SH-SY5Y (cell line): Measurements from ENCODE around the gene CXCR6.
A peak's percentile ranks its signal among the peaks of the same experiment; 100 is the strongest.

Experiments used
- GATA2 ChIP-seq: IDR thresholded peaks from 2 replicates; pipeline ENCODE4 v1.6.1; 2011; ENCODE audit warnings: mild to moderate bottlenecking, low read depth, low read length
- GATA3 ChIP-seq: IDR thresholded peaks from 2 replicates; pipeline ENCODE4 v1.6.1; 2011; ENCODE audit warnings: low read depth, mild to moderate bottlenecking, low read length, moderate library complexity

The CXCR6 gene

DNA sequence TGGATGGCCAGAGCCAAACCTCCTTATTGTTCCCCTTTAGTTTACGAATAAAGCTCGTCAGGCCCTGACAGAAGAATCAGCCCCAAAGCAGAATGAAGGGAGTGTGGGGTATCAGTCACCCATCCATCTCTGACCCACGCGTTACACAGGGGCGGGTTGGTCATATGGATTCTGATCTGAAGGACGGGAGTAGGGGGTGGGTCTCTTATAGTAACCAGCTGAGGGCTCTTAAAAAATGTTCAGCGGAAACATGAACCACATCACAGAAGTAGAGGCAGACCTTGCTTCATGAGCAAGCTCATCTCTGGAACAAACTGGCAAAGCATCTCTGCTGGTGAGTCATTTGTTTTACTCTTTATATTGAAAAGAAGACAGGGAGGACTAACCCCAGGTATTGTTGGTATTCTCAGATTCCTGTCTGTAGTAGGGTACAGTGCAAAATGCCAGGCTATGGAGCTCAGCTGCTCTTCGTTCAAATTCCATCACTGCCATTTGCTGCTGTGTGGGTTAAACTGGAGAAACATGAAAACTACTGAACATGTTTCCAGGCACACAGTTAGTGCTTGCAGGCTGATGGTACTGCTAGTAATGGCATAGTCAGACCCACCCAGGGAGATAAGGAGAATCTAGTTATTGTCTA lies at the start of gene CXCR6:
Gene CXCR6 (plus strand): TSS at position 258 of the 640 bp plus-strand sequence. CDS start 3,018 bp downstream, outside the sequence.
- TF ChIP-seq GATA2 = no peak
- TF ChIP-seq GATA3 = no peak

- no peak for TF ChIP-seq GATA3
- no peak for TF ChIP-seq GATA2
Observed at GRCh38 chr3:45894015-45894414, 49.2 kb upstream of the CXCR6 start.

DNA sequence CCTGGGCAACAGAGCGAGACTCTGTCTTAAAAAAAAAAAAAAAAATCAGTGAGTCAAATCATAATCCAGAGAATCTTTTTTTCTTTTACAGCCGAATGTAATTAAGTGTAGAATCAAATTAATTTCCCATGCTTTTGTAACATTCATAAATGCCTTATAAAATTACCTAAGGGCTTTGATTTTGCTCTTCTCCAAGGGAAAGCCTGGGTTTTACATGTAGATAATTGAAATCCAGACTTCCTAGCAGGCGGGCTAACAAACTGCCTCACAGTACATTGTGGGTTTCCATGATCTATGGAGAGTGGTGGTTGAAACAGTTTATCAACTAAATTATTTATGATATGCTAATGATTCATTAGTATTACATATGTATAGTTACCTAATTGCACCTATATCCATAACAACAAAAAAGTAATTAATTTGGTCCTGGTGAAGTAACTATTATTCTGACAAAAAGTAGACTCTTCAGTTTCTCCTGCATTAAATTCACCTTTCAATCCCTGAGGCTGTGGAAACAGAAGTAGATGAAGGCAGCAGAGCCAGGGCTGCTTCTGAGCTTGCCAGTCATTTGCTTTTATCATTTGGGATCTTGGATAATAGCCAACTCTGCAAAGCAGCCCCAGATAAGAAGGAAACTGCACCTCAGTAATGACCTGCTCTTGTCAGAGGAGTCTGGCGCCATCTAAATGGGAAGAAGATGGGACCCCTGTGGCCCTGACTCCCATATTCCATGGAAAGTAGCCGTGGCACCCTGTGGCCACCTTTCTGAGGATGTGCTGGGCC lies 47.4 kb upstream of the CXCR6 start:
- TF ChIP-seq GATA3 (peak; percentile 84), GATA2 (peak; percentile 97)

DNA sequence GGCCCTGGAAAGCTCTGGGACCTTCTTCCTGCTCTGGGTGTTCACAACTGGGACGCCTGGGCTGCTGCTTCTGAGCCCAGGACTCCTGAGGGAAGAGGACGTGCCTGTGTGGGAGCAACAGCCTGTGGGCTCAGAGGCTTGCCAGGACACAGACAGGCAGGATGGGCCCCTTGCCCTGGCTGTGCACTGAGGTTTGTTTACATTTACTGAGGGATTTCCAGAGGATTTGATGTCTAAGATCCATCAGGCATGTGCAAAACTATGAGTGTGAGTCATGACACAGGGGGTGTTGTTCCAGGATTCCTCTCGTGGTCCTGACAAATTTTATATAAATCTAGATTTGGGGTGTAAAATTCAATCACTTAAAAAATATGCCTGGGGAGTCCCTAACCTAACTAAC lies 46.3 kb upstream of the CXCR6 start:
- no peak for TF ChIP-seq GATA2
- no peak for TF ChIP-seq GATA3

DNA sequence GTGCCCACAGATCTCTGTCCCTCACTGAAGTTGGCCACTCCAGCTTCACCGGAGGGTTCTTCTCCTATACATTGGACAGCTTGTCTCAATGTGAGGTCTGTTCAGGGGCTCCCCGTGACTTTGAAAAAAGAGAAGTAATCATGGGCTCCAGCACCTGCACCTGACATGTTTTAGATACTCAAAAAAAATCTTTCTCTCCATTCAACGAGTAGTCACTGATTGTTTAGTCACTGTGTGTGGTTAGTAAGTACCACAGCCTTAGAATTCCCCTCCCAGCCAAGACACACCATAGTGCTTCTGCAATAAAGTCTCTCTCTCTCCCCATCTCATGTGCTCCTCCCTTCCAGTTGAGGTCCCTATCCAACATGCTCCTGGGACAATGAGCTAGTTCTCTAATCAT lies 38.3 kb upstream of the CXCR6 start:
- TF ChIP-seq GATA3 (no peak), GATA2 (no peak)

DNA sequence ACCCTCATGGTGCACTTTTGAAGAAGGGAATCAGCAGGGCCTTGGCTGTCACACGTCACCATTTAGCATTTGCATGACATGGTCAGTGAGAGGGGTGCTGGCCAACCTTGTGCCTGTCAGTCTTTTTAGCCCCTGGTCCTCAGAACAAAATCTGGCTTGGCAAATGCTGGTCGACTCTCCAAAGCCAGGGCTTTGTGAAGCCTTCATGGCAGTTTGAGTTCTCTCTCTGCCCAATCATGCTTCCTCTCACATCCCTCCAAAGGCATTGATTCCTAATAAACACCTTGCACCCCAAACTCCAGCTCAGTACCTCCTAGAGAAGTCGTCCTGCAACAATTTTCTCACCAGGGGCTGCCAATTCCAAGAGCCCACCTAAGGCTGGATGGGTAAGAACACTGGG lies 37.5 kb upstream of the CXCR6 start:
- TF ChIP-seq GATA2 (no peak), GATA3 (no peak)

DNA sequence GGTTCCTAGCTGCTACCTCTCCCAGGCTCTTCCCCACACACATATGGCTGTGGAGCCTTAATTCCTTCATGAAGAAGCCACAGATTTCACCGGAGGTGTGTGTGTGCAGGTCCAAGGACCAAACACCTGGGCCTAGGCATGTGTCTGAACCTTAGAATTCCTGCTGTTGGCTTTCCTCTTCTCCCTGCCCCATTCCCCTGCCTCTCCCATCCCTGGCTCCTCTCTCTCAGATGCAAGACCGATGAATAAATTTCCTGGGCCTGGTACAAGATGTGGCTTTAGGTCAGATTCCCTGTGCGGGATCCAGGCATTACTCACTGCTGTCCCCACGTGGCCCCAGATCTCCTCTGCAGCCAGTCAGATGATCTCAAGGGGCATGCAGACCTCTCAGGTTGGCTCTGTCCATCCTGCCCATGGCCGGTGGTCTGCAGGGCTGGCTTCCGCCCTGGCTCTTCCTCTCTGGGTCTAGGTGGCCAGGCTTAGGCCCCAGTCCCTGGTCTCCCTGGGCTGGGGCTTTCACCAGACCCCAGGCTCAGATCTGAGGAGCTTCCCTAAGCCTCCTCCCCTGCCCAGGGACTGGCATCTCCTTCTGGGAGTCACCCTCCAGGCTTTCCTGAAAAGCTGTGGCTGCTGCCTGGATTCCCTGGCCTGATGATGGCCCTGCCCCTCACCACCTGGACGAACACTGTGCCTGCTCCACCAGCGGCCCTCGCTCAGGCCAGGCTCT lies 36.4 kb upstream of the CXCR6 start:
- TF ChIP-seq GATA3 = no peak
- TF ChIP-seq GATA2 = no peak

GRCh38 chr3:45907769-45908705 lies 35.2 kb upstream of the CXCR6 start:
- TF ChIP-seq GATA3 (no peak), GATA2 (no peak)

DNA sequence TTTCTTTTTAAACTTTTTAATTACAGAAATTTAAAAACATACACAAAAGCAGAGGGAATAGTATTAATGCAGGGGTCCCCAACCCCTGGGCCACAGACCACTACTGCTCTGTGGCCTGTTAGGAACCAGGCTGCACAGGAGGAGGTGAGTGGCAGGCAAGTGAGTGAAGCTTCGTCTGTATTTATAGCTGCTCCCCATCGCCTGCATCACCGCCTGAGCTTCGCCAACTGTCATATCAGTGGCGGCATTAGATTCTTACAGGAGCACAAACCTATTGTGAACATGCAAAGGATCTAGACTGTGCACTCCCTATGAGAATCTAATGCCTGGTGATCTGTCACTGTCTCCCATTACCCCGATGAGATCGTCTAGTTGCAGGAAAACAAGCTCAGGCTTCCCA lies 34.5 kb upstream of the CXCR6 start:
- no peak for TF ChIP-seq GATA2
- TF ChIP-seq GATA3 = no peak

DNA sequence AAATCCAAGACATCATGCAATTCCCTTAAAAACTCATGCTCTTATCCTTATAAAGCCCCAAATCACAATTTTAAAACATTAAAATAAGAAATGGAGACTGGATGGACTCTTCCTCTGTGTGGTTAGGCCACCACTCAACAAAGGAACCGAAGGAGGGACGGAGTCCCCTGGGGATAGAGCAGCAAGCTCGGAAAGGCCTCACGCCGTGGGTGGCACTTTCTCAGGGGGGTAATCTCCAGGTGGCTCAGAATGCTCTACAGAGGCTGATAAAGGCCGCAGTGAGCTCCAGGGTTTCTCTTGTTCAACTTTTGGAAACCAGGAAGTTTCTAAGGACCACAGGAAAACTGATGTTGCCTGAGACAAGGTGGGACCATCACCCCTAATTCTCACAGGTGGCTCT lies 33.7 kb upstream of the CXCR6 start:
- no peak for TF ChIP-seq GATA2
- no peak for TF ChIP-seq GATA3

- TF ChIP-seq GATA2 (no peak), GATA3 (no peak)
Observed at GRCh38 chr3:45910892-45911291, 32.4 kb upstream of the CXCR6 start.

DNA sequence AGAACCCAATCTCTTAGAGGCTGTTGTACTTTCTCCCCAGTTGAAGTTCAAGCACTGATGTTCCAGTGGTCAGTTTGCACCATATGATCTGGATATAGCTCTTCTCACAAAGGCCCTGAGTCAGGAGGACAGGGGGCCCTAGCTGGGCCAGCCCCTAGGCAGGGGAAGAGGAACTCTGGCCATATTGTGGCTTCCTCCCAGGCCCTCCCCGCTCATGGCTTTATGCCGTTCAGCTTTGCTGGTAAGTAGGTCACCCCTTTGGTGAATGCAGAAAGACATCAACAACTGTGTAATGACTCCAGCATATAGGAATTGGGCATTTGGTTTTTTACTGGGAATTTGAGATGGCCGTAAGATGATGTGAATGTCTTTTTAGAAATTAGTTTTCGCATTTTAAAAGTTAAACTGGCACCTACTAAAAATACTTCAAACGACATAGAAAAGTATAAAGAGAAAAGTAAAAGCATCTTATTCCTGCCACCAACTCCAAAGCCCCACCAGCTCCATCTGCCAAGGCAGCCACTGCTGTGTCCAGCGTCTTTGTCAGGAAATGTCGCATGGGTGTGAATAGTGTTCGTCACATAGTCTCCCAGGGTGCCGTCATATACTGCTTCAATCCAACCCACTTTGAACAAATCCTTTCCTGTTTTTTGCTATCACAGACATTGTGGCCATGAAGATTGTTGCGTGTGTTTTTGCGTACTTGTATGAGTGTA lies 31.6 kb upstream of the CXCR6 start:
- TF ChIP-seq GATA2 = no peak
- no peak for TF ChIP-seq GATA3

DNA sequence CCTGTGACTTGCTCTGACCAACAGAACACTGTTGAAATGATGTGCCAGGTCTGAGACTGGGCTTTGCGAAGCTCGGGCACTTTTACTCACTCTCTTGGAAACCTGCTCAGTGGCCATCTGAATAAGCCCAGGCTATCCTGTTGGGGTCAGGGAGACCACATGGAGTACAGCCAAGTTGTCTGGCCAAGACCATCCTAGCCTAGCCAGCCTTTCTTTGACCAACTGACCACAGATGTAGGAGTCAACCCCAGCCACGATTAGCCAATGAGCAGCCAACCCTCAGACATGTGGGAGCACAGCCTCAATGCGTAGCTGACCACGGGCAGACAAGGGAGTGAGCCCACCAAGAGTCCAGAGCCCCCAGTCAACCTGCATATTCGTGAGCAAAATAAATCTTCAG lies 30.8 kb upstream of the CXCR6 start:
- TF ChIP-seq GATA2 (no peak), GATA3 (no peak)
